ENCODE data around the gene PTPN2.

DNA sequence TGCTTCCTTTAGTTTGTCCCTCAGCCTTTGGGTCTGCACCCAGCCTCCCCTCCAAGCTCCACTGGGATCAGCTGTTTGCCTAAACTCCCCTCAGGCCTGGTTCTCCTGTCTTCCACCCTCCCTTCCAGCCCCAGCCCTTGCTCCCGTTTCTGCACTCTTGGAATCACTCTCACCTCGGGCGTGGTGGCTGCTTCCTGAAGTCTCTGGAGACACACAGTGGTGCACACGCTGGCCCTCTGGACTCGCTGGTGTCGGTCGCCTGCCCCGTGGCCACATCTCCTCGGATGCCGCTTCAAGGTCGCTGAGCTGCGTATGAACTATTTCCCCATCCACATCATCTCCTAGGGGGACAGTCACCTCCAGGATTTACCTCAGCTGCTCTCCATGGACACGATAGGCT, 134.9 kb downstream of the PTPN2 start:
- TF ChIP-seq, protein P1, sequence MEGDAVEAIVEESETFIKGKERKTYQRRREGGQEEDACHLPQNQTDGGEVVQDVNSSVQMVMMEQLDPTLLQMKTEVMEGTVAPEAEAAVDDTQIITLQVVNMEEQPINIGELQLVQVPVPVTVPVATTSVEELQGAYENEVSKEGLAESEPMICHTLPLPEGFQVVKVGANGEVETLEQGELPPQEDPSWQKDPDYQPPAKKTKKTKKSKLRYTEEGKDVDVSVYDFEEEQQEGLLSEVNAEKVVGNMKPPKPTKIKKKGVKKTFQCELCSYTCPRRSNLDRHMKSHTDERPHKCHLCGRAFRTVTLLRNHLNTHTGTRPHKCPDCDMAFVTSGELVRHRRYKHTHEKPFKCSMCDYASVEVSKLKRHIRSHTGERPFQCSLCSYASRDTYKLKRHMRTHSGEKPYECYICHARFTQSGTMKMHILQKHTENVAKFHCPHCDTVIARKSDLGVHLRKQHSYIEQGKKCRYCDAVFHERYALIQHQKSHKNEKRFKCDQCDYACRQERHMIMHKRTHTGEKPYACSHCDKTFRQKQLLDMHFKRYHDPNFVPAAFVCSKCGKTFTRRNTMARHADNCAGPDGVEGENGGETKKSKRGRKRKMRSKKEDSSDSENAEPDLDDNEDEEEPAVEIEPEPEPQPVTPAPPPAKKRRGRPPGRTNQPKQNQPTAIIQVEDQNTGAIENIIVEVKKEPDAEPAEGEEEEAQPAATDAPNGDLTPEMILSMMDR (conservative IDR thresholded peaks at IDR 0.05; ENCODE audit: low read length) = no peak
- TF ChIP-seq EZH2phosphoT487 (IDR thresholded peaks at IDR 0.05; ENCODE audit: borderline replicate concordance, low read depth, low read length) = no peak
